HFF-Myc (cell line): ENCODE measurements around the gene ARHGAP44.

Experiments
- DNase-seq: peaks from one replicate; pipeline ENCODE4 v3.0.0-alpha.2; 2011; ENCODE audit warnings: low read depth; ENCODE audit errors: extremely low read depth
- H3K4me3 ChIP-seq: replicated peaks from 2 replicates; pipeline ENCODE4 v1.5.1; 2011; ENCODE audit warnings: low read depth, mild to moderate bottlenecking, control low read depth, low read length
- CTCF ChIP-seq: IDR thresholded peaks from 2 replicates; pipeline ENCODE4 v1.5.1; 2012; ENCODE audit warnings: mild to moderate bottlenecking, low read depth, low read length, control low read depth; ENCODE audit errors: missing control alignments

The ARHGAP44 gene

DNA sequence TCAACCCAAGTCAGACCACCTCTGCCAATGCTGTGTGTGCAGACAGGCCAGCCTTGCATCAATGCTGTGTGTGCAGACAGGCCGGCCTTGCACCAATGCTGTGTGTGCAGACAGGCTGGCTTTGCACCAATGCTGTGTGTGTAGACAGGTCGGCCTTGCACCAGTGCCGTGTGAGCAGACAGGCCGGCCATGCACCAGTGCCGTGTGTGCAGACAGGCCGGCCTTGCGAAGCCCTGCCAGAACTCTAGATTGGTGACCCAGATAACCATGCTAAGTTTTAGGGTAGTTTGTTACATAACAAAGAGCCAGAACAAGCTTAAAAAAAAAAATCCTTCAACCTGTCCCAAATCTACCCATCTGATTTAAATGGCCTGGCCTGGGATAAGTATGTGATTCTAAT lies 174.2 kb downstream of the ARHGAP44 start:
- no peak overlapping the region for H3K4me3 ChIP-seq

DNA sequence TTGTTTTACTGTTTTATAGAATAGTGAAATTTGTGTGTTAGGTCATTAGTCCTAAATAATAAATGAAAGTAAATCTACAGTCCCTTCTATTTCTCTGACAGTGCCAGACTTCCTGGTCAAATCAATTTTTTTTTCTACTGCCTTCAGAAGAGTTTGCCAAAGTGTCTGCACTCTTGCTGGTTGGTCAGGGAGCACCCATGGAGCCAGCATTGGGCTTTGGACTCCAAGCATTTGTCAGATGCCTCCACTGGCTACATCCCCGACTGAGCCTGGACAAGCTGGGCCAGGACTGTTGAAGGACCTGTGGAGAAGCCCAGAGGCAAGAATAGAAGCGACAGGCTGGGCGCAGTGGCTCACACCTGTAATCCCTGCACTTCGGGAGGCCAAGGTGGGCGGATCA lies 174.9 kb downstream of the ARHGAP44 start:
- no peak for TF ChIP-seq CTCF
- no peak overlapping the region for H3K4me3 ChIP-seq
- no peak for DNase-seq

More for the DNA sequence above, 174.2 kb downstream of the ARHGAP44 start:
- DNase-seq: no peak
- TF ChIP-seq CTCF: no peak

- no peak for DNase-seq
- no peak overlapping the region for H3K4me3 ChIP-seq
- no peak for TF ChIP-seq CTCF
These were observed 175.5 kb downstream of the ARHGAP44 start for GRCh38 chr17:12964840-12965239.

DNA sequence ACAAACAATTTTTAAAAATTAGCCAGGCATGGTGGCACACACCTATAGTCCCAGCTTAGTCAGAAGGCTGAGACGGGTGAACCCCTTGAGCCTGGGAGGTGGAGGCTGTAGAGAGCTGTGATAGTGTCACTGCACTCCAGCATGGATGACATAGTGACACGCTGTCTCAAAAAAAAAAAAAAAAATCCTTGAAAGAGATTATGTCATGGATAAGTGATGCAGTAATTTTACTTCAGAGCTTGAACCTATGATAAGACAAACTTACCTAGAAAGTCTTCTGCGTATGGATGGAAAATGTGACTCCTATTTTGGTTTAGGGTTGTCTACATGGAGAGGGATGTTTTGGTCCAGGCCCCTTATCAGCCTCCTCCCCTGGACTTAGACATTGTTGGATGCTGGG lies 176.7 kb downstream of the ARHGAP44 start:
- no peak overlapping the region for H3K4me3 ChIP-seq
- no peak for TF ChIP-seq CTCF
- no peak for DNase-seq

DNA sequence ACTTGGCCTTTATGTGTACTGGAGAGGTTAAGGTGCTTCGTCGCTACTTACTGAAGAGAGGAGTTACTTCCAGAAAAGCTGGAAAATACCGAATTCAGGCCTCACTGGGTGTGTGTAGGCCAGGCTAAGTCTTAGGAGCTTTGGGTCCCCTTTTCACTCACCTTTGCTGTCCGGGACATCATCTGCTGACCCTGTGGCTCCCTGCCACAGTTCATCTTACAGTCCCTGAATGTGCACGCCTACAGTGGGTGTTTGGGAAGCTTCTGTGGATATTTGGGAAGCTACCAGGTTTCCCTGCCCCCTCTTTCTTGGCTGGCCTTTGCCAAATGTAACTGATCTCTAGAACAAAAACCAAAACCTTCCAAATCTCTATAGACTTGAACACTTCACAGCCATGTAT lies 177.1 kb downstream of the ARHGAP44 start:
- H3K4me3 ChIP-seq: no peak overlapping the region
- no peak for TF ChIP-seq CTCF
- DNase-seq: no peak

DNA sequence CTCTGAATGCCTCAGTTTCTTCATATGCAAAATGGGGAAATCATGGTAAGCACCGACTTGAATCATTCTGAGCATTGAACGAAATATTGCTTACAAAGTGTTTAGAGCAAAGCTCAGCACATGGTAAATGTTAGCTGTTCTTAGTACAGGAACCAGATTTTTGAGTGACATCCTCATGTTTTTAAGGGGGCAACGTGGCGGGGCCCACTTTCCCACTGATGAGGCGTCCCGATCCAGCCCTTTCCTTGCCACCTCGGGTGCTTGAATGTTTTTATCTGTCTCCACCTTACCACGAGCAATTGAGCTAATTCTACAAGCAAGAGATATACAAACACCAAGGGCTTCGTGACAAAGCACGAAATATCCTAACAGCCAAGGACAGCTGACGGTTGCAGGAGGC lies 178.7 kb downstream of the ARHGAP44 start:
- DNase-seq: no peak
- H3K4me3 ChIP-seq: no peak overlapping the region
- no peak for TF ChIP-seq CTCF

GRCh38 chr17:12973496-12974004 lies 184.3 kb downstream of the ARHGAP44 start:
- TF ChIP-seq CTCF: no peak
- H3K4me3 ChIP-seq: no peak overlapping the region
- no peak for DNase-seq
